ENCODE data around the gene CCDC39.
"Not testable (repeated sequence)": the region's sequence is repeated elsewhere in the genome, so short reads cannot be mapped to it uniquely, and the experiment has no call there.

CCDC39 gene

GRCh38 chr3:180626844-180627243 is 52.4 kb downstream of the CCDC39 start:
- DNase-seq (ENCODE audit: low spot score) (no peak), FAIRE-seq (no peak)

GRCh38 chr3:180624714-180625113 is 54.6 kb downstream of the CCDC39 start:
- no peak for DNase-seq (ENCODE audit: low spot score)
- FAIRE-seq, result no peak

- FAIRE-seq (no peak), DNase-seq (ENCODE audit: low spot score) (no peak)
These were observed 59.6 kb downstream of the CCDC39 start for GRCh38 chr3:180619723-180620122.

GRCh38 chr3:180618563-180618962 is 60.7 kb downstream of the CCDC39 start:
- DNase-seq (ENCODE audit: low spot score); FAIRE-seq: not testable (repeated sequence)

- DNase-seq (ENCODE audit: low spot score) (no peak), FAIRE-seq (no peak)
These were observed 62.2 kb downstream of the CCDC39 start for GRCh38 chr3:180617049-180617448.

GRCh38 chr3:180615954-180616353 is 63.3 kb downstream of the CCDC39 start:
- FAIRE-seq, result no peak

GRCh38 chr3:180612364-180612763 is 66.9 kb downstream of the CCDC39 start:
- no peak for FAIRE-seq
- no peak for DNase-seq (ENCODE audit: low spot score)

More at GRCh38 chr3:180615954-180616353, 63.3 kb downstream of the CCDC39 start:
- no peak for DNase-seq (ENCODE audit: low spot score)

- FAIRE-seq, result no peak
- no peak for DNase-seq (ENCODE audit: low spot score)
These were observed 68.3 kb downstream of the CCDC39 start for GRCh38 chr3:180611006-180611405.

GRCh38 chr3:180601688-180602666 is 77.3 kb downstream of the CCDC39 start, which contains the start of gene TTC14:
TSS of gene TTC14 (plus strand) at chr3:180602163. CDS start at chr3:180602262, 99 bp downstream.
- DNase-seq (ENCODE audit: low spot score), result peak; percentile 91
- peak; percentile 79 for FAIRE-seq

GRCh38 chr3:180600473-180600872 is 78.8 kb downstream of the CCDC39 start:
- FAIRE-seq (no peak), DNase-seq (ENCODE audit: low spot score) (no peak)

- FAIRE-seq, result no peak
- no peak for DNase-seq (ENCODE audit: low spot score)
These were observed 83.7 kb downstream of the CCDC39 start for GRCh38 chr3:180595559-180595935.

- DNase-seq (ENCODE audit: low spot score) (peak; percentile 23), FAIRE-seq (no peak)
These were observed 84.4 kb downstream of the CCDC39 start for GRCh38 chr3:180594631-180595558.

GRCh38 chr3:180593631-180594030 is 85.7 kb downstream of the CCDC39 start:
- not testable (repeated sequence) for DNase-seq (ENCODE audit: low spot score); FAIRE-seq

GRCh38 chr3:180590396-180590795 is 88.9 kb downstream of the CCDC39 start:
- no peak for FAIRE-seq

GRCh38 chr3:180580934-180581333 is 98.4 kb downstream of the CCDC39 start:
- FAIRE-seq, result no peak
- DNase-seq (ENCODE audit: low spot score), result no peak

More at GRCh38 chr3:180590396-180590795, 88.9 kb downstream of the CCDC39 start:
- DNase-seq (ENCODE audit: low spot score), result no peak

- no peak for DNase-seq (ENCODE audit: low spot score)
- FAIRE-seq, result no peak
These were observed 103.7 kb downstream of the CCDC39 start for GRCh38 chr3:180575571-180575970.

GRCh38 chr3:180571831-180572598 is 107.3 kb downstream of the CCDC39 start:
- FAIRE-seq (no peak), DNase-seq (ENCODE audit: low spot score) (no peak)

GRCh38 chr3:180570238-180570637 is 109.1 kb downstream of the CCDC39 start:
- FAIRE-seq, result no peak
- no peak for DNase-seq (ENCODE audit: low spot score)

GRCh38 chr3:180564676-180565075 is 114.6 kb downstream of the CCDC39 start:
- FAIRE-seq (no peak), DNase-seq (ENCODE audit: low spot score) (no peak)
